Measurements from ENCODE around the gene ADCK1.

- TF ChIP-seq CTCF (IDR thresholded peaks at IDR 0.05; ENCODE audit: poor library complexity, severe bottlenecking) (peak; percentile 84), POLR2AphosphoS5 (IDR thresholded peaks at IDR 0.05) (no peak), RAD21 (conservative IDR thresholded peaks at IDR 0.05) (peak; percentile 85), SMC3 (conservative IDR thresholded peaks at IDR 0.05; ENCODE audit: poor library complexity) (peak; percentile 91), REST (IDR thresholded peaks at IDR 0.05; ENCODE audit: borderline replicate concordance) (no peak), EZH2 (IDR thresholded peaks at IDR 0.05; ENCODE audit: borderline replicate concordance, insufficient read depth, low read length, poor library complexity, severe bottlenecking) (no peak)
These were observed 62.4 kb downstream of the ADCK1 start for GRCh38 chr14:77862154-77862786.

Measured in neural cell (in vitro differentiated cells).